Right ventricle myocardium superior (tissue), 1 donor: ENCODE results near the gene PCNT. TPM values are rescaled to one million over a fixed set of nuclear protein-coding genes. Genes with fewer than 3 reads are reported as not detected.
A peak's percentile ranks its signal among the peaks of the same experiment; 100 is the strongest.
"Not testable (repeated sequence)": the region's sequence is repeated elsewhere in the genome, so short reads cannot be mapped to it uniquely, and the experiment has no call there.

Experiments used
- ATAC-seq: fragments of 200-7000 bp; cut with Tn5 transposase; one replicate; pipeline ENCODE4 v1.9.1; 2020; ENCODE audit warnings: mild to moderate bottlenecking; ENCODE audit not compliant: poor library complexity
- DNase-seq: peaks from one replicate; pipeline ENCODE4 v3.0.0-alpha.2; 2020
- intact Hi-C: fragments of 100-400 bp; cut with DNase I; formaldehyde crosslinking; loops from one replicate; pipeline ENCODE4 v1.11.2; 2022
- total RNA-seq: library from RNA; stranded (reverse); fragmentation: NEBNext Ultra II Directional; extraction: Animal tissue kit (Norgen Biotek cat#: 25700); gene quantifications from one replicate; pipeline ENCODE4 v1.2.1, GENCODE V29; 2021
- donor health status: DM: no; HTN: yes; CAD: no; lungs with severe emphysema.

The PCNT gene
- total RNA-seq, 1 donor from 2014 or later = 28.9 TPM

- DNase-seq (peak; percentile 37), ATAC-seq (no peak)
- intact Hi-C loops = no loop called here
Measured at GRCh38 chr21:46428987-46429710, 105.2 kb downstream of the PCNT start.

GRCh38 chr21:46429754-46430681 lies 106.1 kb downstream of the PCNT start:
- intact Hi-C loops = no loop called here
- DNase-seq (peak; percentile 25), ATAC-seq (no peak)

- no peak for DNase-seq
- no peak for ATAC-seq
Measured at GRCh38 chr21:46431448-46431847, 107.5 kb downstream of the PCNT start.

GRCh38 chr21:46431884-46432488 lies 108.0 kb downstream of the PCNT start:
- DNase-seq (no peak), ATAC-seq (peak; percentile 9)
- intact Hi-C loops = no loop called here

More at GRCh38 chr21:46431448-46431847, 107.5 kb downstream of the PCNT start:
- intact Hi-C loops = no loop called here

GRCh38 chr21:46433116-46433515 lies 109.2 kb downstream of the PCNT start:
- DNase-seq, intact Hi-C loops, ATAC-seq: not testable (repeated sequence)

GRCh38 chr21:46434322-46434958 lies 110.5 kb downstream of the PCNT start:
- no peak for ATAC-seq
- intact Hi-C loops = no loop called here
- no peak for DNase-seq

GRCh38 chr21:46435786-46436227 lies 111.9 kb downstream of the PCNT start:
- intact Hi-C loops = no loop called here
- DNase-seq (no peak), ATAC-seq (no peak)

- DNase-seq (no peak), ATAC-seq (no peak)
- intact Hi-C loops = no loop called here
Measured at GRCh38 chr21:46436621-46437020, 112.7 kb downstream of the PCNT start.

GRCh38 chr21:46437096-46437498 lies 113.1 kb downstream of the PCNT start:
- intact Hi-C loops = no loop called here
- DNase-seq (no peak), ATAC-seq (no peak)

GRCh38 chr21:46437511-46437910 lies 113.6 kb downstream of the PCNT start:
- ATAC-seq (no peak), DNase-seq (no peak)
- intact Hi-C loops = no loop called here

- intact Hi-C loops = no loop called here
- DNase-seq (no peak), ATAC-seq (no peak)
Measured at GRCh38 chr21:46438241-46438640, 114.3 kb downstream of the PCNT start.

- DNase-seq (no peak), ATAC-seq (no peak)
- intact Hi-C loops = no loop called here
Measured at GRCh38 chr21:46439906-46440305, 116.0 kb downstream of the PCNT start.

GRCh38 chr21:46441331-46441730 lies 117.4 kb downstream of the PCNT start:
- intact Hi-C loops = no loop called here
- DNase-seq (no peak), ATAC-seq (no peak)

- ATAC-seq = no peak
- DNase-seq = no peak
- intact Hi-C loops = no loop called here
Measured at GRCh38 chr21:46441961-46442498, 118.1 kb downstream of the PCNT start.

- no peak for DNase-seq
- peak; percentile 12 for ATAC-seq
- intact Hi-C loops = no loop called here
Measured at GRCh38 chr21:46442938-46443337, 119.0 kb downstream of the PCNT start.

GRCh38 chr21:46443910-46444309 lies 120.0 kb downstream of the PCNT start:
- DNase-seq (no peak), ATAC-seq (peak; percentile 85)

GRCh38 chr21:46448108-46448507 lies 124.2 kb downstream of the PCNT start:
- DNase-seq = no peak
- ATAC-seq = no peak
- intact Hi-C loops = no loop called here

More at GRCh38 chr21:46443910-46444309, 120.0 kb downstream of the PCNT start:
- intact Hi-C loops = no loop called here

GRCh38 chr21:46448855-46449254 lies 124.9 kb downstream of the PCNT start:
- intact Hi-C loops, ATAC-seq, DNase-seq: not testable (repeated sequence)

GRCh38 chr21:46452710-46453109 lies 128.8 kb downstream of the PCNT start:
- DNase-seq (no peak), ATAC-seq (no peak)
- intact Hi-C loops = no loop called here
